ENCODE measurements around the gene USP34. TPM values are rescaled to one million over a fixed set of nuclear protein-coding genes. Genes with fewer than 3 reads are reported as not detected.
A peak's percentile ranks its signal among the peaks of the same experiment; 100 is the strongest.

USP34 gene
- total and polyA plus RNA-seq, 9 of the 15 experiments (the other 6 are each of a cell fraction or from before 2014, with no cell fraction given), result 19.8 to 108 (median 67.8) TPM

DNA sequence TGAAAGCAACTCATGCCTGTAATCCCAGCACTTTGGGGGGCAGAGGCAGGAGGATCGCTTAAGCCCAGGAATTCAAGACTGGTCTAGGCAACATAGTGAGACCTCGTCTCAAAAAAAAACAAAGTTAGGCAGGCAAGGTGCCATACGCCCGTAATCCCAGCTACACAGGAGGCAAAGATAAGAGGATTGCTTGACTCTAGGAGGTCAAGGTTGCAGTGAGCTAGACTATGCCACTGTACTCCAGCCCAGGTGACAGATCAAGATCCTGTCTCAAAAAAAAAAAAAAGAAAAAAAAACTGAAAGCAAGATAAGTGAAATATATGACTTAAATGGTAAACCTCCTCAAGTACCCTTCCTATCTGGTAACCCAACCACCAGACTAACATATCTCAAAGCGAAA is 59.8 kb downstream of the USP34 start (continued):
- TF ChIP-seq, protein P1, sequence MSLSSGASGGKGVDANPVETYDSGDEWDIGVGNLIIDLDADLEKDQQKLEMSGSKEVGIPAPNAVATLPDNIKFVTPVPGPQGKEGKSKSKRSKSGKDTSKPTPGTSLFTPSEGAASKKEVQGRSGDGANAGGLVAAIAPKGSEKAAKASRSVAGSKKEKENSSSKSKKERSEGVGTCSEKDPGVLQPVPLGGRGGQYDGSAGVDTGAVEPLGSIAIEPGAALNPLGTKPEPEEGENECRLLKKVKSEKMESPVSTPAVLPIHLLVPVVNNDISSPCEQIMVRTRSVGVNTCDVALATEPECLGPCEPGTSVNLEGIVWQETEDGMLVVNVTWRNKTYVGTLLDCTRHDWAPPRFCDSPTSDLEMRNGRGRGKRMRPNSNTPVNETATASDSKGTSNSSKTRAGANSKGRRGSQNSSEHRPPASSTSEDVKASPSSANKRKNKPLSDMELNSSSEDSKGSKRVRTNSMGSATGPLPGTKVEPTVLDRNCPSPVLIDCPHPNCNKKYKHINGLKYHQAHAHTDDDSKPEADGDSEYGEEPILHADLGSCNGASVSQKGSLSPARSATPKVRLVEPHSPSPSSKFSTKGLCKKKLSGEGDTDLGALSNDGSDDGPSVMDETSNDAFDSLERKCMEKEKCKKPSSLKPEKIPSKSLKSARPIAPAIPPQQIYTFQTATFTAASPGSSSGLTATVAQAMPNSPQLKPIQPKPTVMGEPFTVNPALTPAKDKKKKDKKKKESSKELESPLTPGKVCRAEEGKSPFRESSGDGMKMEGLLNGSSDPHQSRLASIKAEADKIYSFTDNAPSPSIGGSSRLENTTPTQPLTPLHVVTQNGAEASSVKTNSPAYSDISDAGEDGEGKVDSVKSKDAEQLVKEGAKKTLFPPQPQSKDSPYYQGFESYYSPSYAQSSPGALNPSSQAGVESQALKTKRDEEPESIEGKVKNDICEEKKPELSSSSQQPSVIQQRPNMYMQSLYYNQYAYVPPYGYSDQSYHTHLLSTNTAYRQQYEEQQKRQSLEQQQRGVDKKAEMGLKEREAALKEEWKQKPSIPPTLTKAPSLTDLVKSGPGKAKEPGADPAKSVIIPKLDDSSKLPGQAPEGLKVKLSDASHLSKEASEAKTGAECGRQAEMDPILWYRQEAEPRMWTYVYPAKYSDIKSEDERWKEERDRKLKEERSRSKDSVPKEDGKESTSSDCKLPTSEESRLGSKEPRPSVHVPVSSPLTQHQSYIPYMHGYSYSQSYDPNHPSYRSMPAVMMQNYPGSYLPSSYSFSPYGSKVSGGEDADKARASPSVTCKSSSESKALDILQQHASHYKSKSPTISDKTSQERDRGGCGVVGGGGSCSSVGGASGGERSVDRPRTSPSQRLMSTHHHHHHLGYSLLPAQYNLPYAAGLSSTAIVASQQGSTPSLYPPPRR (CRISPR knock-in tag; IDR thresholded peaks at IDR 0.05; ENCODE audit: borderline replicate concordance), result no peak
- no peak for TF ChIP-seq ZBTB7A (IDR thresholded peaks at IDR 0.05; ENCODE audit: borderline replicate concordance, control insufficient read depth, low read depth, low read length)
- no peak for TF ChIP-seq ESRRA (IDR thresholded peaks at IDR 0.05; ENCODE audit: borderline replicate concordance, low read depth)
- no peak for TF ChIP-seq SIN3B (IDR thresholded peaks at IDR 0.05; ENCODE audit: low read depth)
- no peak for TF ChIP-seq TEAD1 (CRISPR knock-in tag; IDR thresholded peaks at IDR 0.05)
- TF ChIP-seq ZNF324 (CRISPR knock-in tag; IDR thresholded peaks at IDR 0.05), result no peak
- TF ChIP-seq HNRNPK (IDR thresholded peaks at IDR 0.05; ENCODE audit: low read depth, low read length, poor library complexity, severe bottlenecking), result no peak
- TF ChIP-seq, protein P2, sequence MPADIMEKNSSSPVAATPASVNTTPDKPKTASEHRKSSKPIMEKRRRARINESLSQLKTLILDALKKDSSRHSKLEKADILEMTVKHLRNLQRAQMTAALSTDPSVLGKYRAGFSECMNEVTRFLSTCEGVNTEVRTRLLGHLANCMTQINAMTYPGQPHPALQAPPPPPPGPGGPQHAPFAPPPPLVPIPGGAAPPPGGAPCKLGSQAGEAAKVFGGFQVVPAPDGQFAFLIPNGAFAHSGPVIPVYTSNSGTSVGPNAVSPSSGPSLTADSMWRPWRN (IDR thresholded peaks at IDR 0.05; ENCODE audit: low read depth), result no peak
- TF ChIP-seq, protein P3, sequence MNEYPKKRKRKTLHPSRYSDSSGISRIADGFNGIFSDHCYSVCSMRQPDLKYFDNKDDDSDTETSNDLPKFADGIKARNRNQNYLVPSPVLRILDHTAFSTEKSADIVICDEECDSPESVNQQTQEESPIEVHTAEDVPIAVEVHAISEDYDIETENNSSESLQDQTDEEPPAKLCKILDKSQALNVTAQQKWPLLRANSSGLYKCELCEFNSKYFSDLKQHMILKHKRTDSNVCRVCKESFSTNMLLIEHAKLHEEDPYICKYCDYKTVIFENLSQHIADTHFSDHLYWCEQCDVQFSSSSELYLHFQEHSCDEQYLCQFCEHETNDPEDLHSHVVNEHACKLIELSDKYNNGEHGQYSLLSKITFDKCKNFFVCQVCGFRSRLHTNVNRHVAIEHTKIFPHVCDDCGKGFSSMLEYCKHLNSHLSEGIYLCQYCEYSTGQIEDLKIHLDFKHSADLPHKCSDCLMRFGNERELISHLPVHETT (CRISPR knock-in tag; conservative IDR thresholded peaks at IDR 0.05 in 1 of 2, IDR thresholded peaks at IDR 0.05 in 1 of 2), result no peak
- TF ChIP-seq, protein P4, sequence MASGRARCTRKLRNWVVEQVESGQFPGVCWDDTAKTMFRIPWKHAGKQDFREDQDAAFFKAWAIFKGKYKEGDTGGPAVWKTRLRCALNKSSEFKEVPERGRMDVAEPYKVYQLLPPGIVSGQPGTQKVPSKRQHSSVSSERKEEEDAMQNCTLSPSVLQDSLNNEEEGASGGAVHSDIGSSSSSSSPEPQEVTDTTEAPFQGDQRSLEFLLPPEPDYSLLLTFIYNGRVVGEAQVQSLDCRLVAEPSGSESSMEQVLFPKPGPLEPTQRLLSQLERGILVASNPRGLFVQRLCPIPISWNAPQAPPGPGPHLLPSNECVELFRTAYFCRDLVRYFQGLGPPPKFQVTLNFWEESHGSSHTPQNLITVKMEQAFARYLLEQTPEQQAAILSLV (tag; IDR thresholded peaks at IDR 0.05), result no peak
- no peak for TF ChIP-seq MXI1 (IDR thresholded peaks at IDR 0.05; ENCODE audit: low read depth, low read length)
- TF ChIP-seq, protein P5, sequence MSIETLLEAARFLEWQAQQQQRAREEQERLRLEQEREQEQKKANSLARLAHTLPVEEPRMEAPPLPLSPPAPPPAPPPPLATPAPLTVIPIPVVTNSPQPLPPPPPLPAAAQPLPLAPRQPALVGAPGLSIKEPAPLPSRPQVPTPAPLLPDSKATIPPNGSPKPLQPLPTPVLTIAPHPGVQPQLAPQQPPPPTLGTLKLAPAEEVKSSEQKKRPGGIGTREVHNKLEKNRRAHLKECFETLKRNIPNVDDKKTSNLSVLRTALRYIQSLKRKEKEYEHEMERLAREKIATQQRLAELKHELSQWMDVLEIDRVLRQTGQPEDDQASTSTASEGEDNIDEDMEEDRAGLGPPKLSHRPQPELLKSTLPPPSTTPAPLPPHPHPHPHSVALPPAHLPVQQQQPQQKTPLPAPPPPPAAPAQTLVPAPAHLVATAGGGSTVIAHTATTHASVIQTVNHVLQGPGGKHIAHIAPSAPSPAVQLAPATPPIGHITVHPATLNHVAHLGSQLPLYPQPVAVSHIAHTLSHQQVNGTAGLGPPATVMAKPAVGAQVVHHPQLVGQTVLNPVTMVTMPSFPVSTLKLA (conservative IDR thresholded peaks at IDR 0.05), result no peak
- TF ChIP-seq BRD4 (IDR thresholded peaks at IDR 0.05), result no peak
- no peak for TF ChIP-seq GTF2E2 (tag; IDR thresholded peaks at IDR 0.05)
- TF ChIP-seq ZNF583 (CRISPR knock-in tag; IDR thresholded peaks at IDR 0.05), result no peak
- TF ChIP-seq SETDB1 (IDR thresholded peaks at IDR 0.05; ENCODE audit: low read length), result no peak
- peak; percentile 73 for TF ChIP-seq CBFA2T2 (conservative IDR thresholded peaks at IDR 0.05)
- TF ChIP-seq MTA1 (IDR thresholded peaks at IDR 0.05; ENCODE audit: borderline replicate concordance), result no peak
- TF ChIP-seq PHB2 (IDR thresholded peaks at IDR 0.05; ENCODE audit: low read depth), result no peak
- no peak for TF ChIP-seq FOXA3 (CRISPR knock-in tag; conservative IDR thresholded peaks at IDR 0.05 in 1 of 2, IDR thresholded peaks at IDR 0.05 in 1 of 2)

Data from K562 (cell line).